Amygdala (tissue), 56 donors: ENCODE results near the gene CDK19.
"Not testable (repeated sequence)": the region's sequence is repeated elsewhere in the genome, so short reads cannot be mapped to it uniquely, and the experiment has no call there.

Experiments
- DNase-seq, 56 donors: peaks; one replicate each; lab custom pipeline; 2025; lab: John Stamatoyannopoulos, UW

The CDK19 gene

GRCh38 chr6:110595112-110595511, 220.2 kb downstream of the CDK19 start:
- no peak for DNase-seq

DNA sequence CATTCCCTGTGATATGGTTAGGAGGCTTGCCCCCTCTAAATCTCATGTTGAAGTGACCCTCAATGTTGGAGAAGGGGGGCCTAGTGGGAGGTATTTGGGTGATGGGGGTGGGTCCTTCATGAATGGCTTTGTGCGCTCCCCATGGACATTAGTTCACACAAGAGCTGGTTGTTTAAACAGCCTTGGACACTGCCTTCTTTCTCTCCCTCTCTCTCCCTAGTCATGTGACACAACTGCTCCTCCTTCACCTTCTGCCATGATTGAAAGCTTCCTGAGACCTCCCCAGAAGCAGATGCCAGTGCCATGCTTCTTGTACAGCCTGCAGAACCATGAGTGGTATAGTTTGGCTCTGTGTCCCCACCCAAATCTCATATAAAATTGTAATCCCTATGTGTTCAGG, 221.6 kb downstream of the CDK19 start:
- DNase-seq: no peak

DNA sequence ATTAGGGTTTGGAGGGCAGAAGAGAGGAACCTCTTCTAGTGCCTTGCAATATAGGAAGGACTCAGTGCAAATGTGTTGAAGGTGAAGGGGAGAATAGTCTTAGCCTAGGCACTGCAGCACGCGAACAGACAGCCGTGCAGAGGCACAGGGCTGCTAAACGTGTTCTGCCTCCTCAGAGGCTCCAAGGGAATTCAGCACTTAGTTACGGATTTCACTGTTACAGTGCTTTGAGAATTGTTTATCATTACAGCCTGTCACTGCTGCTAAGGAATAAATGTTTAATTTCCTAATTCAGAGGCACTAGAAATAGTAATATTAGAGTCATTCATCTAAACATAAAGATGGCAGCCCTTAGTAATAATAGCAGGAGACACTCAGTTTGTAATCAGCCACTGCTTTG, 222.5 kb downstream of the CDK19 start:
- DNase-seq: no peak

GRCh38 chr6:110590821-110591351, 224.4 kb downstream of the CDK19 start:
- no peak for DNase-seq

GRCh38 chr6:110589865-110590513, 225.3 kb downstream of the CDK19 start:
- no peak for DNase-seq

- no peak for DNase-seq
Measured at GRCh38 chr6:110587328-110587727, 227.9 kb downstream of the CDK19 start.

- DNase-seq: no peak
Measured at GRCh38 chr6:110581679-110582078, 233.6 kb downstream of the CDK19 start.

DNA sequence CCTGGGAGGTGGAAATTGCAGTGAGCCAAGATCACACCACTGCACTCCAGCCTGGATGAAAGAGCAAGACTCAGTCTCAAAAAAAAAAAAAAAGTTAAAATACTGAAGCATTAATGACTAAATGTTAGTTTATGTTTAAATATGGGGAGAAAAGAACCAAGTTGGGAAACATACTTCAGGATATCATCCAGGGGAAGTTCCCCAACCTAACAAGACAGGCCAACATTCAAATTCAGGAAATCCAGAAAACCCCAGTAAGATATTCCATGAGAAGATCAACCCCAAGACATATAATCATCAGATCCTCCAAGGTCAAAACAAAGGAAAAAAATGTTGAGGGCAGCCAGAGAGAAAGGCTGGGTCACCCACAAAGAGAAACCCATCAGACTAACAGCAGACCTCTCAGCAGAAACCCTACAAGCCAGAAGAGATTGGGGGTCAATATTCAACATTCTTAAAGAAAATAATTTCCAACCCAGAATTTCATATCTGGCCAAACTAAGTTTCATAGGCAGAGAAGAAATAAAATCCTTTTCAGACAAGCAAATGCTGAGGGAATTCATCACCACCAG, 237.6 kb downstream of the CDK19 start:
- DNase-seq: not testable (repeated sequence)

GRCh38 chr6:110575925-110576463, 239.3 kb downstream of the CDK19 start:
- no peak for DNase-seq

- no peak for DNase-seq
Measured at GRCh38 chr6:110574817-110575216, 240.5 kb downstream of the CDK19 start.

DNA sequence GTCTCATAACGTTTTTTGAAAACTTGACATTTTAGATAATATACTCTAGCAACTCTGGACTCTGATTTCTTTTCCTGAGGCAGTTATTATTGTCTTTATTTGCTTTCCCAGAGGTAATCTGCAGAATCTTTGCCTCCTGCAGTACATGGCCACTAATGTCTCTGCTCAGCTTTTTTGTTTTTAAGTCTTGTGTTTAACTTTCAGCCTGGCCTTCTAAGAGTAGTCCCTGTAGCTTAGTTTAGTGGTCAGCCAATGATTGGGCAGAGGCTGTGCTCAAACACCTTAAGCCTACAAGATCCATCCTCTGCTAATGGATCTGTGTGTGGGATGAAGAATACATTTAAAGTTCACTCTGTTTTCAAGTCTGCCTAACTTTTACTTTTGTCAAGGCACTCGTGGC, 241.7 kb downstream of the CDK19 start:
- no peak for DNase-seq

DNA sequence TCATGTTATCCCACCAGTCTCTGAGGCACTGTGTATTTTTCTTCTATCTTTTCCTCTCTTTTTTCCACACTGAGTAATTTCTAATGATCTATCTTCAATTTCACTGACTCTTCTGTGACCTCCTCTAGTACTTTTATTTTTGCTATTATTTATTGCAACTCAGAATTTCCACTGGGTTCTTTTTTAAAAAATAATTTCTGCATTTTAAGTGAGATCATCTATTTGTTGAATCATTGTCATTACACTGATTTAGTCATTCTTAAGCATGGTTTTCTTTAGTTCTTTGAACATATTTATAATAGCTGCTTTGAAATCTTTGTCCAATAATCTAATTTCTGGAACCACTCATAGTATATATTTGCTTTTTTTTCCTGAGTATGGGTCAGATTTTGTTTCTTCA, 242.1 kb downstream of the CDK19 start:
- DNase-seq: no peak

DNA sequence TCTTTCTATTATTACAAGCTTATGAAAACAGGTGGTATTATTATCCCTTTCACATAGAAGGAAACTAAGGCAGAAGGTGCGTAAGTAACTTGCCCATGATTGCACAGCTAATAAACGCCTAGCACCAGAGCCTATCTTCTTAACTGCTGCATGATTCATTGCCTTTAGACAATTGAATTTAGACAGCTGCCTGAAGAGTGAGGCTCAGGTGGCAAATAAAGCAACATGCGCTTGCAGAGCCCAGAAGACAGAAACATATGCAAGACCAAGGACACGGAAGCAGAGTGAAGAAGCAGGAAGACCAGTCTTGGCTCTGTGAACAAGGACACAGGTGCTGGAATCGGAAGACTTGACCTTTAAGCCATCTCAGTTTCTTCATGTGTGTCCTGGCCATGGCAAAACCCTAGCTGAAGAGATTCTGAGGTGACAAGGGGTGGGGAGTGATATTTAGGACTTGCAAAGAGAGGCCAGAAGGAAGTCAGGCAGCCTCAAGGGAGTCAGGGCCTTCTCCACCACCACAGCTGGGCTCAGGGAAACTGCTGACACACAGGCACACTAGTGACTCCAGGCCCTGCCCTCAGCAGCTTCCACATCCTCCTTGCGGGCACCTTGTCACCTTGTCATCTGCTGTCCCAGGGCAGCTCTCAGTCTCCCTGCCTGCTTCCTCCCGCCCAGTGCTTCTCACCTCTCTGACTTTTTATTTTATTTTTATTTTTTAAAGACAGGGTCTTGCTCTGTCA, 247.1 kb downstream of the CDK19 start:
- no peak for DNase-seq

- no peak for DNase-seq
Measured at GRCh38 chr6:110566346-110567125, 248.7 kb downstream of the CDK19 start.

GRCh38 chr6:110564703-110565421, 250.4 kb downstream of the CDK19 start:
- DNase-seq: no peak

- no peak for DNase-seq
Measured at GRCh38 chr6:110563711-110564110, 251.6 kb downstream of the CDK19 start.

- no peak for DNase-seq
Measured at GRCh38 chr6:110562316-110562915, 252.9 kb downstream of the CDK19 start.

- DNase-seq: no peak
Measured at GRCh38 chr6:110561696-110562095, 253.6 kb downstream of the CDK19 start.

DNA sequence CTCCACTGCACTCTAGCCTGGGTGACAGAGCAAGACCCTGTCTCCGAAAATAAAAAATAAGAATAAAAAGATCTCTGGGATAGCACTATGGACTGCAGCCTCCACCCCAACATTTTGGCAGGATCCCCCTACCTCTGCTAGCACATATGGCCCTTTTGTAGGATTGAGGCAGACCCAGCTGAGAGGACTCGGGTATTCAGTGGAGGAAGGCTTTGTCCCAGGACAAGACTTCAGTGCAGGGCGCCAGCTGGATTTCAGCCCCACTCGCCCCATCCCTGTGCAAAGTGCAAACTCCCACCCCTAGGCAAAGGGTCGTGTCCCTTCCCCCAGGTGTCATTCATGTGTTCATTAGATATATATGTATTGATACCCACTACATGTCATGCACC, 254.3 kb downstream of the CDK19 start:
- no peak for DNase-seq
